Central memory CD4-positive, alpha-beta T cell (primary cell): ENCODE results near the gene SARDH.

Source experiments
- DNase-seq: peaks from one replicate; pipeline ENCODE4 v3.0.0; 2022

SARDH gene

GRCh38 chr9:133621725-133622267 lies 116.4 kb downstream of the SARDH start:
- DNase-seq = no peak

DNA sequence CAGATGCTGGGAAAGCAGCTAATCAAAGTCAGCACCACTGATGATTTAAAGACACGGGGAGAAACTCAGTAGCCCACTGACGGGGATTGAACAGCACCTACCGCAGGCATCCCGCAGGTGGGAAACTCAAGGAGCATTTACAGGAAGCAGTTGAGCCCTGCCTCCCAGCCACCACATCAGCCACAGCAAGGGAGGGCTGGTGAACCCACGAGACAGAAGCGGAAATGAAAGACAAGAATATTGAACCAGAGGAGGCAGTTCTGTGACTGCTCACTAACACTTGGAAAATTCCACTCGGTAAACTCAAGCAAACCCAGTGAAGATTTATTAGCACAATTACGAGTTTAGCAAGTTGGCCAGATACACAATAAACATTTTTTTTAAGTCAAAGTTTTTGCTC lies 118.4 kb downstream of the SARDH start:
- peak; percentile 60 for DNase-seq

DNA sequence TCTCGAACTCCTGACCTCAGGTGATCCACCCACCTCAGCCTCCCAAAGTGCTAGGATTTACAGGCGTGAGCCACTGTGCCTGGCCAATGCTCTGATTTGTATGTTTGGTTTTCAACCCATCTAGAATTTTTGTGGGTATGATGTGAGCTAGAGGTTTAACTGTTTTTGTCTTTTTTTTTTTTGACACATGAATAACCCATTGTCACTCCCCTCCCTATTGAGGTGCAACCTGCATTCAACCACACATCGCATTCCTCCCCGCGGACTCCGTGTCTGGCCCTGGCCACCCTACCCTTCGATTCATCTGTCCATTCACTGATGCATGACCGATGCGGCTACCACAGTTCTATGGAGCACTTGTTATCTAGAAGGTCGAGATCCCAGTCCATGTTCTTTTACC lies 119.4 kb downstream of the SARDH start:
- no peak for DNase-seq

DNA sequence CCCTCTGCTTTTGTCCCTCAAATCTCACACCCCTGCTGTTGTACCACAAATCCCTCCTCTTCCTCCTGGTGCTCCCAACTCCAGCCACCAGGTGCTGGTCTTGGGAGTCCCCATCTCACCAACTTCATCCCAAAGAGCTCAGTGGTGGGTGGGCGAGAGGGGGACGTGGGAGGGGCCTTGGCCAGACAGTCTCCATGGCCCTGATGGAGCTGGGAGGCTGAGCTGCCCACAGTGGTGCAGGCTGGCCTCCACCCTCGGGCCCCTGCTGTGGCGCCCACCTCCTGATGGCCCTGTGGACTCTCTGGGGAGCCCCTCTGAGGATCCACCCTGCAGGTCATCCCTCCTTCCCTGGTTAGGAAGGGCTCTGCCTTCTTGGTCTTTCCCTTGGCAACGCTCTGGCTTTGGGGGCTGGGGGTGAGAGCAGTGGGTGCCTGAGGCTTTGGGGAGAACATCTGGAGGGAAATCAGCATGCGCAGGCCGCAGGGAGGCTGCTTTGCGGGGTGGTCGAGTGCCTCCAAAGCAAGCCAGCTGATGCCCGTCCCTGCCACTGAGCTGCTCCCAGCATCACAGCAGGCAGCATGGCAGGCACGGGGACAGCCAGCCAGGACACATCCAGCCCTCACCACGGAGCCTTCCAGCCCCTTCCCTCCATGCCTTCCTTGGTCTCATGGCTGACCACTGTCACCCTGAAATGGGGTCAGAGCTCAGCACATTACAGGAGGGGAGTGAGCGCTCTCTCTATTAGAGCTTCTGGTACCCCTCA lies 121.3 kb downstream of the SARDH start:
- DNase-seq = no peak

GRCh38 chr9:133615606-133616188 lies 122.5 kb downstream of the SARDH start:
- no peak for DNase-seq

DNA sequence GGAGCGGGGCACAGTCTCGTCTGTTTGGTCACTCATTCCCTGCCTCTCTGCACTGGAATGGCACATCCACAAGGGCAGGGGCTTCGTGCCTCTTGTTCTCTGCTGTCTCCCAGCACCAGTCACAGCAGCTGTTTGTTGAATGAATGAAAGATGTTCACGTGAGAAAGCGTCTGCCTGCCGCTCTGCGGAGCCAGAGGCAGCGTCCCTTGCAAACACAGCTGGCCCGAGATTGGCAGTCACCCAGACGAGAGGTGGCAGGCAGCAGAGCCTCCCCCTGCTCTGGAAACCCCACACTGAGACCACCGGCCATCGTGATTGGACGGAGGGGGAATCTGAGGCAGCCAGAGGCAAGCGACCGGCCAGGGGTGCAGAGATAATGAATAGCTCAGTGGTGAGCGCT lies 123.0 kb downstream of the SARDH start:
- DNase-seq = no peak

- DNase-seq = no peak
Measured at GRCh38 chr9:133614678-133615077, 123.5 kb downstream of the SARDH start.

DNA sequence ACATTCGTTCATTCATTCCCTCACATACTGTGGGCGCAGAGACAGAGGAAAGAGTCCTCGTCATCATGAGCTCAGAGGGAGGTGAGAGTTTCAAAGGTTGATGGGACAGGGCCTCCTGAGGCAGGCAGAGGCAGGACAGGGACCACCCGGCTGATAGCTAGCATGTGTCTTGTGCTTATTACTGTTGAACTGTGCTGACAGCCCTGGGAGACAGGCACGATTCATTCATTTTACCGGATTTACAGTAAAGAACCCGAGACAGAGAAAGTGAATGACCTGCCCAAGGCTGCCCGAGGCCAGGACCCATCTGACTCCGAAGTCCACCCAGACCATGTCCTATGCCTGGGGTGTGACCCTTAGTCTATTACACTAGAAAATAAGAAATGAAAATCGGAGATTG lies 124.1 kb downstream of the SARDH start:
- no peak for DNase-seq
